AG10803 (cell line): ENCODE measurements around the gene ZNF236.

Source experiments
- DNase-seq: peaks from one replicate; pipeline ENCODE4 v3.0.0; 2010; ENCODE audit warnings: low read depth
- H3K4me3 ChIP-seq: 2 replicates; pipeline ENCODE4 v1.5.1; 2011; ENCODE audit warnings: mild to moderate bottlenecking, low read length, control low read depth
- TF ChIP-seq, protein P1 (sequence below): conservative IDR thresholded peaks from 2 replicates; pipeline ENCODE4 v1.5.1; 2011; ENCODE audit warnings: mild to moderate bottlenecking, low read length, control low read depth, inconsistent platforms

ZNF236 gene

GRCh38 chr18:76859474-76860339 lies 37.4 kb downstream of the ZNF236 start:
- no peak for DNase-seq
- H3K4me3 ChIP-seq = no peak overlapping the region
- TF ChIP-seq, protein P1, sequence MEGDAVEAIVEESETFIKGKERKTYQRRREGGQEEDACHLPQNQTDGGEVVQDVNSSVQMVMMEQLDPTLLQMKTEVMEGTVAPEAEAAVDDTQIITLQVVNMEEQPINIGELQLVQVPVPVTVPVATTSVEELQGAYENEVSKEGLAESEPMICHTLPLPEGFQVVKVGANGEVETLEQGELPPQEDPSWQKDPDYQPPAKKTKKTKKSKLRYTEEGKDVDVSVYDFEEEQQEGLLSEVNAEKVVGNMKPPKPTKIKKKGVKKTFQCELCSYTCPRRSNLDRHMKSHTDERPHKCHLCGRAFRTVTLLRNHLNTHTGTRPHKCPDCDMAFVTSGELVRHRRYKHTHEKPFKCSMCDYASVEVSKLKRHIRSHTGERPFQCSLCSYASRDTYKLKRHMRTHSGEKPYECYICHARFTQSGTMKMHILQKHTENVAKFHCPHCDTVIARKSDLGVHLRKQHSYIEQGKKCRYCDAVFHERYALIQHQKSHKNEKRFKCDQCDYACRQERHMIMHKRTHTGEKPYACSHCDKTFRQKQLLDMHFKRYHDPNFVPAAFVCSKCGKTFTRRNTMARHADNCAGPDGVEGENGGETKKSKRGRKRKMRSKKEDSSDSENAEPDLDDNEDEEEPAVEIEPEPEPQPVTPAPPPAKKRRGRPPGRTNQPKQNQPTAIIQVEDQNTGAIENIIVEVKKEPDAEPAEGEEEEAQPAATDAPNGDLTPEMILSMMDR = no peak

GRCh38 chr18:76860411-76860810 lies 38.1 kb downstream of the ZNF236 start:
- TF ChIP-seq, protein P1 = no peak
- no peak for DNase-seq
- no peak overlapping the region for H3K4me3 ChIP-seq

DNA sequence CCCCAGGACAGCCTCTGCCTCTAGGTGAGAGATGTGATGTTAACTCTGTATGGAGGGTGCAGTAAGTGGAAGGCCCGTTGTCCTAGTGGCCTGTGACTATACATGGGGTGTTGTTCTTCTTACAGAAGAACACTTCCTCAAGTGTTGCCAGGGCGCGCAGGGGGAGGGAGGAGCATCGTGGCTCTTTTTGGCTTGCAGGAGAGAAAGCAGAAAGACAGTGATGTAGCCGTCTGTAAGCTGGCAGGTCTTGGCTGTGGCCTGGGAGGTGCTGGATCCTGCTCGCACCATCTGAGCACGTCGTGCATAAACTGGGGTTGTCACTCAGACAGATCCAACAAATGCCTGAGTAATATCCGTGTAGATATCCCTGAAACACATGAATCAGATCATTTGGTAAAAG lies 44.3 kb downstream of the ZNF236 start:
- TF ChIP-seq, protein P1 = no peak
- no peak for DNase-seq
- no peak overlapping the region for H3K4me3 ChIP-seq

- TF ChIP-seq, protein P1 = no peak
Measured at GRCh38 chr18:76873311-76873710, 51.0 kb downstream of the ZNF236 start.

DNA sequence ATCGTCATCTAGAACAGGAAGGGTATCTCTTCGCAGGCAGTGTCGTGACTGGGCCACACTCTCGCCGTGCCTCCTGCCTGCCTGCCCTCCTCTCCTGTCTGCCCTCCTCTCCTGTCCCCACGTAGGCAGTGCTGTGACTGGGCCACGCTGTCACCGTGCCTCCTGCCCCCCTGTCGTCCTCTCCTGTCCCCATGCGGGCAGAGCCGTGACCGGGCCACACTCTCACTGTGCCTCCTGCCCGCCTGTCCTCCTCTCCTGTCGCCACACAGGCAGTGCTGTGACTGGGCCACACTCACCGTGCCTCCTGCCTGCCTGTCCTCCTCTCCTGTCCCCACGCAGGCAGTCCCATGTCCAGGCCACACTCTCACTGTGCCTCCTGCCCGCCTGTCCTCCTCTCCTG lies 51.4 kb downstream of the ZNF236 start:
- TF ChIP-seq, protein P1 = no peak
- H3K4me3 ChIP-seq = no peak overlapping the region
- DNase-seq = no peak

More at GRCh38 chr18:76873311-76873710, 51.0 kb downstream of the ZNF236 start:
- no peak for DNase-seq
- H3K4me3 ChIP-seq = no peak overlapping the region

DNA sequence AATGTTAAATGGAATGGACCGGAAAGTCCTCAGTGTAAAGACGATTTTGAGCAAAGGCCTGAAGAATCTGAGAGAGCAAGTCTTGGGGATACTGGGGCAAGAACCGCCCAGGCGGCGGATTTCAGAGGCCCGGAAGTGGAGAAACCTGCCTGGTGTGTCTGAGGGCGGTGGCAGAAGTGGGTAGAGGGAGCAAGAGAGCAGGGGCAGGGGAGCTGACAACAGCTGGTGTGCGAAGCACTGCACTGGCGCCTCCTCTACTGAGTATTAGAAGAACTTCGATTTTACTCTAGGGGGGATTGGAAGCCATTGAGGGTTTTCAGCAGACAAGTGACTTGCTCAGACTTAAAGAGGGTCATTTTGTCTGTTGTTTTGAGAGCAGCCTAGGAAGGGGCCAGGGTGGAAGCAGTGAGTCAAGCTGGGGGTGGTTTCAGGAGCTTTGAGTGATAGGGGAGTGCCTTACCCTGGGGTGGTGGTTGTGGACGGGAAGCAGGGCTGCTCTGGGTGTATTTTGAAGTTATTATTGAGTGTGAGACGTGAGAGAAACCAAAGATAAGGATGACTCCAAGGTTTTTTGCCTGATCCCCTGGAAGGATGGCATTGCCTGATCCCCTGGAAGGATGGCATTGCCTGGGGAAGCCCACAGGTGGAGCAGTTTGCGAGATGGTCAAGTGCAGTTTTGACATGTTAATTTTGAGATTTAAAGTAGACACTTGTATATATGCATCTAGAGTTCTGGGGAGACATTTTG lies 52.5 kb downstream of the ZNF236 start:
- TF ChIP-seq, protein P1 = no peak
- no peak for DNase-seq
- H3K4me3 ChIP-seq = no peak overlapping the region
